Tibial nerve (tissue), 4 donors: ENCODE data around the gene COA5. TPM values are rescaled to one million over a fixed set of nuclear protein-coding genes. Genes with fewer than 3 reads are reported as not detected.

Source experiments
- DNase-seq, 2 donors: peaks; one replicate each; pipeline ENCODE4 v3.0.0-alpha.2; 2019; ENCODE audit warnings: low spot score in 2 of 2
- H3K27ac ChIP-seq, 4 donors: fragments of 200-600 bp; sonication (generic) in 3 of 4; one replicate each; pipeline ENCODE4 v1.5.1; 2017 to 2019; ENCODE audit warnings: mild to moderate bottlenecking in 1 of 4
- H3K27me3 ChIP-seq, 2 donors: fragments of 200-600 bp; sonication (generic) in 1 of 2; one replicate each; pipeline versions ENCODE4 v1.5.1 to v1.6.0; 2017 to 2019
- H3K36me3 ChIP-seq, 3 donors: fragments of 200-600 bp; sonication (generic); one replicate each; pipeline ENCODE4 v1.5.1; 2018 to 2019
- H3K4me1 ChIP-seq, 4 donors: fragments of 200-600 bp; sonication (generic) in 3 of 4; one replicate each; pipeline ENCODE4 v1.5.1; 2017 to 2019
- H3K4me3 ChIP-seq, 4 donors: fragments of 200-600 bp; sonication (generic) in 3 of 4; one replicate each; pipeline ENCODE4 v1.5.1; 2017 to 2019; ENCODE audit warnings: mild to moderate bottlenecking in 1 of 4, moderate library complexity in 1 of 4
- H3K9me3 ChIP-seq, 4 donors: fragments of 200-600 bp; sonication (generic) in 3 of 4; one replicate each; pipeline ENCODE4 v1.5.1; 2017 to 2019
- EP300 ChIP-seq, 2 donors: sonication (generic); formaldehyde crosslinking; IDR thresholded peaks; one replicate each; pipeline ENCODE4 v1.6.1; 2017; ENCODE audit warnings: antibody characterized with exemption in 2 of 2, mild to moderate bottlenecking in 1 of 2
- POLR2A ChIP-seq, 2 donors: fragments of 450-650 bp; IDR thresholded peaks; one replicate each; pipeline ENCODE4 v1.6.1; 2017; ENCODE audit warnings: antibody characterized with exemption in 2 of 2, mild to moderate bottlenecking in 2 of 2, moderate library complexity in 2 of 2
- WGBS, 2 donors: methylation state at CpG; one replicate each; pipeline ENCODE4 v1.1.5; 2018; 5-methylcytosine and 5-hydroxymethylcytosine counted together
- total RNA-seq, 4 donors: library from RNA; depleted of rRNA; stranded (reverse); fragments of >200 nt; gene quantifications; one replicate each; pipeline ENCODE4 v1.1.0, GENCODE V29; 2016
- TF ChIP-seq, protein P1 (sequence below), 5 experiments: fragments of 200-600 bp in 3 of 5; fragments of 450-650 bp in 2 of 5; sonication (generic) in 3 of 5; IDR thresholded peaks; one replicate each; pipeline ENCODE4 v1.5.1; 2016 to 2019; ENCODE audit warnings: antibody characterized with exemption in 5 of 5, mild to moderate bottlenecking in 3 of 5, moderate library complexity in 2 of 5

Gene COA5
- total RNA-seq, 4 donors from 2014 or later: 23.1 to 46.8 (median 33.7) TPM

GRCh38 chr2:98572211-98572610, 36.1 kb downstream of the COA5 start:
- TF ChIP-seq POLR2A (IDR thresholded peaks at IDR 0.05): no peak
- TF ChIP-seq, protein P1, sequence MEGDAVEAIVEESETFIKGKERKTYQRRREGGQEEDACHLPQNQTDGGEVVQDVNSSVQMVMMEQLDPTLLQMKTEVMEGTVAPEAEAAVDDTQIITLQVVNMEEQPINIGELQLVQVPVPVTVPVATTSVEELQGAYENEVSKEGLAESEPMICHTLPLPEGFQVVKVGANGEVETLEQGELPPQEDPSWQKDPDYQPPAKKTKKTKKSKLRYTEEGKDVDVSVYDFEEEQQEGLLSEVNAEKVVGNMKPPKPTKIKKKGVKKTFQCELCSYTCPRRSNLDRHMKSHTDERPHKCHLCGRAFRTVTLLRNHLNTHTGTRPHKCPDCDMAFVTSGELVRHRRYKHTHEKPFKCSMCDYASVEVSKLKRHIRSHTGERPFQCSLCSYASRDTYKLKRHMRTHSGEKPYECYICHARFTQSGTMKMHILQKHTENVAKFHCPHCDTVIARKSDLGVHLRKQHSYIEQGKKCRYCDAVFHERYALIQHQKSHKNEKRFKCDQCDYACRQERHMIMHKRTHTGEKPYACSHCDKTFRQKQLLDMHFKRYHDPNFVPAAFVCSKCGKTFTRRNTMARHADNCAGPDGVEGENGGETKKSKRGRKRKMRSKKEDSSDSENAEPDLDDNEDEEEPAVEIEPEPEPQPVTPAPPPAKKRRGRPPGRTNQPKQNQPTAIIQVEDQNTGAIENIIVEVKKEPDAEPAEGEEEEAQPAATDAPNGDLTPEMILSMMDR (IDR thresholded peaks at IDR 0.05): no peak
- TF ChIP-seq EP300 (IDR thresholded peaks at IDR 0.05): no peak
- no peak for DNase-seq
- Histone ChIP-seq H3K4me3 (no peak overlapping the region), H3K9me3 (no peaks in the 10 kb centered on the region), H3K27ac (no peak overlapping the region), H3K36me3 (peaks cover 0 to 99% (median 0%) of the 10 kb centered on the region in 3 donors), H3K27me3 (no peaks in the 10 kb centered on the region), H3K4me1 (no peaks in the 10 kb centered on the region)
- 85% methylated on average over 5 of the region's 5 CpGs for WGBS, 2 donors

GRCh38 chr2:98571796-98572195, 36.5 kb downstream of the COA5 start:
- peaks cover 0 to 99% (median 0%) of the 10 kb centered on the region in 3 donors for H3K36me3 ChIP-seq
- H3K27ac ChIP-seq: no peak overlapping the region
- WGBS, 2 donors: 94 to 95% methylated on average over 9 of the region's 9 CpGs
- no peak overlapping the region for H3K4me3 ChIP-seq
- TF ChIP-seq EP300 (IDR thresholded peaks at IDR 0.05) (no peak), POLR2A (IDR thresholded peaks at IDR 0.05) (no peak)
- TF ChIP-seq, protein P1 (IDR thresholded peaks at IDR 0.05): no peak
- H3K4me1 ChIP-seq: no peaks in the 10 kb centered on the region
- no peaks in the 10 kb centered on the region for H3K27me3 ChIP-seq
- no peak for DNase-seq
- H3K9me3 ChIP-seq: no peaks in the 10 kb centered on the region

- Histone ChIP-seq H3K36me3 (peaks cover 0 to 99% (median 0%) of the 10 kb centered on the region in 3 donors), H3K9me3 (no peaks in the 10 kb centered on the region), H3K27ac (no peak overlapping the region), H3K27me3 (no peaks in the 10 kb centered on the region), H3K4me1 (no peaks in the 10 kb centered on the region), H3K4me3 (no peak overlapping the region)
- WGBS, 2 donors: 91 to 95% methylated on average over 12 of the region's 13 CpGs
- TF ChIP-seq EP300 (IDR thresholded peaks at IDR 0.05): no peak
- TF ChIP-seq, protein P1 (IDR thresholded peaks at IDR 0.05): no peak
- no peak for DNase-seq
Measured at GRCh38 chr2:98571121-98571701, 37.1 kb downstream of the COA5 start.

GRCh38 chr2:98570356-98570755, 38.0 kb downstream of the COA5 start:
- no peaks in the 10 kb centered on the region for H3K4me1 ChIP-seq
- no peak for DNase-seq
- no peak overlapping the region for H3K4me3 ChIP-seq
- peaks cover 0 to 100% (median 0%) of the 10 kb centered on the region in 3 donors for H3K36me3 ChIP-seq
- no peaks in the 10 kb centered on the region for H3K27me3 ChIP-seq
- TF ChIP-seq POLR2A (IDR thresholded peaks at IDR 0.05) (no peak), EP300 (IDR thresholded peaks at IDR 0.05) (no peak)
- TF ChIP-seq, protein P1 (IDR thresholded peaks at IDR 0.05): no peak
- H3K27ac ChIP-seq: no peak overlapping the region
- 89 to 95% methylated on average over 5 of the region's 5 CpGs for WGBS, 2 donors
- no peaks in the 10 kb centered on the region for H3K9me3 ChIP-seq

- Histone ChIP-seq H3K4me3 (no peak overlapping the region), H3K36me3 (peaks cover 0 to 100% (median 0%) of the 10 kb centered on the region in 3 donors), H3K27me3 (no peaks in the 10 kb centered on the region), H3K4me1 (no peaks in the 10 kb centered on the region), H3K9me3 (no peaks in the 10 kb centered on the region), H3K27ac (no peak overlapping the region)
- no peak for DNase-seq
- 94 to 95% methylated on average over 13 of the region's 13 CpGs for whole genome bisulfite sequencing, 2 donors
- TF ChIP-seq EP300 (IDR thresholded peaks at IDR 0.05) (no peak), POLR2A (IDR thresholded peaks at IDR 0.05) (no peak)
- TF ChIP-seq, protein P1 (IDR thresholded peaks at IDR 0.05): no peak
Measured at GRCh38 chr2:98569915-98570314, 38.4 kb downstream of the COA5 start.
